A673 (cell line): ENCODE results near the gene PRPS2. TPM values are rescaled to one million over a fixed set of nuclear protein-coding genes. Genes with fewer than 3 reads are reported as not detected.

ENCODE experiments used
- BruUV-seq: library from RNA; stranded (reverse); fragments of 400-500 nt; replicated peaks from 2 replicates; lab custom pipeline; 2021; lab: Mats Ljungman, UMichigan
- CTCF ChIA-PET: fragments of 300-600 bp; sonication (Branson Sonifier 250); formaldehyde crosslinking; loops from one replicate; lab custom pipeline; 2022; ENCODE audit warnings: antibody characterized with exemption; lab: Charles Lee
- POLR2A ChIA-PET: fragments of 300-600 bp; sonication (Branson Sonifier 250); formaldehyde crosslinking; loops from one replicate; lab custom pipeline; 2022; ENCODE audit warnings: antibody characterized with exemption; ENCODE audit not compliant: low non-redundant PET; lab: Charles Lee
- DNase-seq: peaks from one replicate; pipeline ENCODE4 v3.0.0-alpha.2; 2015; ENCODE audit warnings: low spot score
- H3K27ac ChIP-seq: fragments of 200-600 bp; sonication (generic); 2 replicates; pipeline ENCODE4 v1.5.1; 2016; ENCODE audit warnings: mixed run types, low read depth, mild to moderate bottlenecking, mixed read lengths, antibody characterized with exemption, low read length; ENCODE audit not compliant: poor library complexity, severe bottlenecking
- H3K27me3 ChIP-seq: fragments of 200-600 bp; sonication (generic); replicated peaks from 2 replicates; pipeline ENCODE4 v1.6.1; 2017; ENCODE audit warnings: mixed run types, low read depth, mild to moderate bottlenecking, mixed read lengths, antibody characterized with exemption, low read length; ENCODE audit not compliant: insufficient read depth, poor library complexity
- H3K36me3 ChIP-seq: fragments of 200-600 bp; sonication (generic); 2 replicates; pipeline ENCODE4 v1.6.1; 2016; ENCODE audit warnings: mixed run types, mild to moderate bottlenecking, mixed read lengths, antibody characterized with exemption, low read length; ENCODE audit not compliant: insufficient read depth, poor library complexity, severe bottlenecking
- H3K4me1 ChIP-seq: fragments of 200-600 bp; sonication (generic); 2 replicates; pipeline ENCODE4 v1.6.1; 2017; ENCODE audit warnings: mixed run types, mild to moderate bottlenecking, mixed read lengths, antibody characterized with exemption, low read length; ENCODE audit not compliant: insufficient read depth, poor library complexity, severe bottlenecking
- H3K4me3 ChIP-seq: fragments of 200-600 bp; sonication (generic); 2 replicates; pipeline ENCODE4 v1.5.1; 2016; ENCODE audit warnings: low read depth, mixed run types, mild to moderate bottlenecking, mixed read lengths, low read length; ENCODE audit not compliant: poor library complexity, severe bottlenecking
- H3K9me3 ChIP-seq: fragments of 200-600 bp; sonication (generic); 2 replicates; pipeline ENCODE4 v1.6.1; 2016; ENCODE audit warnings: mixed run types, low read depth, mild to moderate bottlenecking, mixed read lengths, antibody characterized with exemption, low read length; ENCODE audit not compliant: poor library complexity, severe bottlenecking
- EZH2 ChIP-seq: fragments of 200-600 bp; sonication (generic); IDR thresholded peaks from 2 replicates; pipeline ENCODE4 v1.6.1; 2017; ENCODE audit warnings: borderline replicate concordance, low read depth, mild to moderate bottlenecking, mixed read lengths, antibody characterized with exemption, low read length; ENCODE audit not compliant: poor library complexity, severe bottlenecking
- intact Hi-C: fragments of 100-400 bp; cut with micrococcal nuclease; formaldehyde crosslinking; loops from one replicate; pipeline ENCODE4 v1.10.0; 2022; ENCODE audit not compliant: unreplicated experiment
- total RNA-seq: library from RNA; stranded (reverse); gene quantifications from 2 replicates; pipeline ENCODE4 v1.2.3, GENCODE V29; 2021
- TF ChIP-seq, protein P1 (sequence below): fragments of 300-800, 200-600 bp; sonication (generic); conservative IDR thresholded peaks from 2 replicates; pipeline ENCODE4 v1.5.1; 2017; ENCODE audit warnings: low read depth, mild to moderate bottlenecking, antibody characterized with exemption, low read length, moderate library complexity, mixed read lengths

The PRPS2 gene
- total RNA-seq, 1 experiment from 2014 or later, result 38.9 TPM

- POLR2A ChIA-PET, result no interaction called here
- no peak for DNase-seq
- no peaks in the 10 kb centered on the region for H3K4me1 ChIP-seq
- H3K9me3 ChIP-seq, result no peaks in the 10 kb centered on the region
- H3K36me3 ChIP-seq, result no peaks in the 10 kb centered on the region
- H3K27me3 ChIP-seq, result no peaks in the 10 kb centered on the region
- H3K4me3 ChIP-seq, result no peak overlapping the region
- no peak overlapping the region for H3K27ac ChIP-seq
- no peak for TF ChIP-seq EZH2
- TF ChIP-seq, protein P1, sequence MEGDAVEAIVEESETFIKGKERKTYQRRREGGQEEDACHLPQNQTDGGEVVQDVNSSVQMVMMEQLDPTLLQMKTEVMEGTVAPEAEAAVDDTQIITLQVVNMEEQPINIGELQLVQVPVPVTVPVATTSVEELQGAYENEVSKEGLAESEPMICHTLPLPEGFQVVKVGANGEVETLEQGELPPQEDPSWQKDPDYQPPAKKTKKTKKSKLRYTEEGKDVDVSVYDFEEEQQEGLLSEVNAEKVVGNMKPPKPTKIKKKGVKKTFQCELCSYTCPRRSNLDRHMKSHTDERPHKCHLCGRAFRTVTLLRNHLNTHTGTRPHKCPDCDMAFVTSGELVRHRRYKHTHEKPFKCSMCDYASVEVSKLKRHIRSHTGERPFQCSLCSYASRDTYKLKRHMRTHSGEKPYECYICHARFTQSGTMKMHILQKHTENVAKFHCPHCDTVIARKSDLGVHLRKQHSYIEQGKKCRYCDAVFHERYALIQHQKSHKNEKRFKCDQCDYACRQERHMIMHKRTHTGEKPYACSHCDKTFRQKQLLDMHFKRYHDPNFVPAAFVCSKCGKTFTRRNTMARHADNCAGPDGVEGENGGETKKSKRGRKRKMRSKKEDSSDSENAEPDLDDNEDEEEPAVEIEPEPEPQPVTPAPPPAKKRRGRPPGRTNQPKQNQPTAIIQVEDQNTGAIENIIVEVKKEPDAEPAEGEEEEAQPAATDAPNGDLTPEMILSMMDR, result no peak
- intact Hi-C loops, result no loop called here
- no TSS peak for BruUV-seq
- CTCF ChIA-PET, result no interaction called here
Observed at GRCh38 chrX:12799118-12799517, 7.9 kb downstream of the PRPS2 start.

- CTCF ChIA-PET, result no interaction called here
- TF ChIP-seq, protein P1, result no peak
- TF ChIP-seq EZH2, result no peak
- no peak overlapping the region for H3K27ac ChIP-seq
- no TSS peak for BruUV-seq
- no peaks in the 10 kb centered on the region for H3K27me3 ChIP-seq
- DNase-seq, result no peak
- no peaks in the 10 kb centered on the region for H3K4me1 ChIP-seq
- no peak overlapping the region for H3K4me3 ChIP-seq
- no peaks in the 10 kb centered on the region for H3K36me3 ChIP-seq
- intact Hi-C loops, result no loop called here
- H3K9me3 ChIP-seq, result no peaks in the 10 kb centered on the region
- POLR2A ChIA-PET, result no interaction called here
Observed at GRCh38 chrX:12802741-12803140, 11.5 kb downstream of the PRPS2 start.

DNA sequence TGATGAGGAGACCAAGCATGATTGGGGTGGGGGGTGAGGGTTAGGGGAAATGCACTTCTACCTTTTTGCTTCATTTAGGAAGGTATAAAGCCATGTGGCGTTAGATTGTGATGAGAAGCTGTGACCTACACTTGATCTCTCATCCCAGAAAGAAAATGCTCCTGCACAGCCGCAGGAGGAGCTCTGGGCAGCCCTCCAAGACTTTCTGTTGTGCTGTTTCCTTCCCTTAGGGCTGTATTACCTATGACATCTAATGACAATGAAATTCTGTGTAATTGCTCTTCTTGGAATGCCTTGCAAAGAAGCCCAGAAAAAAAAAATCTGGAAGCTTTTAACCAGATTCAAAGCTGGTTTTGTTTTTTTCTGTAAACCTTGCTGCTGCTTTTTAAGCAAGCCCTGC, 13.4 kb downstream of the PRPS2 start:
- DNase-seq, result no peak
- Histone ChIP-seq H3K9me3 (no peaks in the 10 kb centered on the region), H3K4me3 (no peak overlapping the region), H3K36me3 (no peaks in the 10 kb centered on the region), H3K27me3 (no peaks in the 10 kb centered on the region), H3K4me1 (no peaks in the 10 kb centered on the region), H3K27ac (no peak overlapping the region)
- CTCF ChIA-PET, result no interaction called here
- intact Hi-C loops, result no loop called here
- POLR2A ChIA-PET, result no interaction called here
- no peak for TF ChIP-seq EZH2
- TF ChIP-seq, protein P1, result no peak
- no TSS peak for BruUV-seq
